NCI-H1092 (cell line): Measurements from ENCODE around the gene SRCAP.

ENCODE experiments used
- DNase-seq: peaks from one replicate; lab custom pipeline; 2025; lab: John Stamatoyannopoulos, UW

SRCAP gene

DNA sequence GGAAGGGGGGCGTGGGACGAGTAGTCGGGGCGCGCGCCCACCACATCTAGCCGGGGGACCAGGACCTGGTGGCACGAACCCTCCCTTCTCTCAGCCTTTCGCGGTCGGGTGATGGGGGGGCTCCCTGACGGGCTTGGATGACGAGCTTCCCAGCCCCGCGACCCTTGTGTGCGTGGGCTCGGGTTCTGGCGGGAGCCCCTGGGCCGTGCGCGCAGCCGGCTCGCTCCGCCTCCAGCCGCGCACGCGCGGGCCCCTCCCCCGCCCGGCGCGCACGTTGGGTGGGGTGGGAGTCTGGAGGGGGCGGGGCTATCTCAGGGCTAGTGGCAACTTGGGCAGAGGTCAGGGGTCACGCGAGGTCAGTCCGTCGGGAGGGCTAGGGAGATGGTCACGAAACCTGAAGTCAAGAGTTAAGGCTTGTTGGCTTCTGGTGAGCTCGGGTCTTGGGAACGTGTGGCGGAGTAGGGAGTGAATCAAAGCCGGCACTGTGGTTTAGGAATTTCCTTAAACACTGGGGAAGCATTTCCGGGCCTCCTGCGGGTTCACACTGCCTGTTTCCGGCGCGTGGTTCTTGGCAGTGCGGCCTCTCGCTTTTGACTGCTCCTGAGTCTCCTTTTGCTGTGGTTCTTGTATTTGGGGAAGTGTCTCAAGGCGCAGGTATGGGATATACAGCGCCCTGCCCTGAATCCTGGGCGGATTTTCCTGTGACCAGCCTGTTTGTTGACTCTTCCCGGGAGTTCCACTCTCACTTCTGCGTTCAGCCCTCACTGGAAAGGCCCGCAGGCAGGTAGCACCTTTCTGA lies at the start of gene SRCAP:
SRCAP (plus strand) TSS at position 356 of the 799 bp plus-strand sequence. CDS start 1,654 bp downstream, outside the sequence.
- DNase-seq = peak; percentile 67

DNA sequence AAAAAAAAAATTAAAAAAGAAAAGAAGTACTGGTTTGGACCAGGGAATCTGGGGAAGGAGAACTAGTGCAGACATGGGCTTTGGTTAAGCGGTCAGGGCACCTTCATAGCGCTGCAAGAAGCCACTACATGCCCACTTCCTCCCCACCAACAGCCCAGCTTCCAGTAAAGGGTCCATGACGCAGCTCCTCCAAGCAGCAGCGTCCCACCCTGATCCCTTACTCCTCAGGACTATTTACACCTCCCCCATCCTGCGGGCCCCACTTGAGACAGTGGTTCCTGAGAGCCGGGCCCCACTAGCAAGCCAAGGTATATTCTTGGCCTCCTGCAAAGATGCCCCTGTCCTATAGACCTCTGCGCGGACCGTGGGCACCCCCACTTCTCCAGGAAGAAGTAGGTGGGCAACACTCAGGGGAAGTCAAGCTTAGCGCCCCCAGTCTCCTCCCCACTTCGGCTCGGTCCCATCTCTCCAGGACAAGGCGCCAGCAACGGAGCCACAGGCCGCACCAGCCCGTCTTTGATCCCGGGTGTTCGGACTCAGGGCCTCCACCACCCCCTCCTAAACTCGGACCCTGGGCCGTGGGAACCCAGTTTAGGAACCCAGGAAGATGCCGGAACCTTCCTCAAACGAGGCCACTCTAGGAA lies 49.1 kb upstream of the SRCAP start:
- DNase-seq = no peak

DNA sequence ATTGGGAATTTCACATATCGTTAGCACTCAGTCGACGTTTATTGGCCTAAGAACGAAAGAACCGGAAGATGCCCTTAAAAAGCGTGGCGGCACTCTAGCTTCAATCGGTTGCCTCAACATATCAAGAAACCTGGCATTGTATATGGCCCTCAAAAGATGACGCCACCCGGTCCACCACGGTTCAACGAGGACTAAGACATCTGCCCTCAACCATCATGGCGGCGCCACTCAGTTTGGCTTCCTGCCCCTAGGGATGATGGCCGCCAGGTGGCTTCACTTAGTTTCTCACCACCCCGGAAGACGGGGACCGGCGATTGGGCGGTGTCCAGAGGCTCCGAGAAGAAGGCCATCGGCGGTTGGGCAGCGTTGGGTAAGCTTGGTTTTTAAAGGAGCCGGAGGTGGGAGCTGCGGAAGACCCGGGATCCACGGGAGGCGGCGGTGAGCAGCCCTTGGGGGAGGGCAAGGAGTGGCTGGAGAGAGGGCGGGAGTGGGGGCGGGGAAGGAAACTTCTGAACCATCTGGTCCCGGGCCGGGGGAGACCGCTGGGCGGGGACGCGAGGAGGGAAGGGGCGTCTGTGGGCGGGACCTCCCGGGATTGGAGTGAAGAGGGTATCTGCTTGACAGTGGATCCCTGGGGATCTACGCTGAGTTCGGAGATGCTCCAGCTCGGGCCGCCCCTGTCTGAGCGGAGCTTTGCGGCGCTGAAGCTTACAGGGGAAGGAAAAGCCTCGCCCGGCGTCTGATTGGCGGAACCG lies 48.4 kb upstream of the SRCAP start, which contains the start of gene PRR14:
PRR14 (plus strand) TSS at position 592 of the 755 bp plus-strand sequence. CDS start 686 bp downstream, outside the sequence.
- peak; percentile 99 for DNase-seq

- DNase-seq = peak; percentile 26
Measured at GRCh38 chr16:30651124-30652004, 47.6 kb upstream of the SRCAP start.

GRCh38 chr16:30652005-30652296 lies 47.0 kb upstream of the SRCAP start:
- no peak for DNase-seq

- DNase-seq = no peak
Measured at GRCh38 chr16:30652718-30653117, 46.3 kb upstream of the SRCAP start.

DNA sequence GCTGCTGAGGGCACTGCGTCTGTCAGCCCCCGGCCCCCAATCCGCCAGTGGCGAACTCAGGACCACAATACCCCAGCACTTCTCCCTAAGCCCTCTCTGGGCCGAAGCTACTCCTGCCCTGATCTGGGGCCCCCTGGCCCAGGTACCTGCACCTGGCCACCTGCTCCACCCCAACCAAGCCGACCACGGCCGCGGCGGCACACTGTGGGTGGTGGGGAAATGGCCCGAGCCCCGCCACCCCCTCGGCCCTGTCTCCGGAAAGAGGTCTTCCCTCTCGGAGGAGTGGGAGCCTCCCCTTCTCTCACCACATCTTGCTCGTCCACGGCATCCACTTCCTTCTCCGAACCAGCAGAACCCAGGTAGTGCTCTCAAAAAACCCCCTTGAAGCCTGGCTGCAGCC lies 44.1 kb upstream of the SRCAP start:
- DNase-seq = no peak

DNA sequence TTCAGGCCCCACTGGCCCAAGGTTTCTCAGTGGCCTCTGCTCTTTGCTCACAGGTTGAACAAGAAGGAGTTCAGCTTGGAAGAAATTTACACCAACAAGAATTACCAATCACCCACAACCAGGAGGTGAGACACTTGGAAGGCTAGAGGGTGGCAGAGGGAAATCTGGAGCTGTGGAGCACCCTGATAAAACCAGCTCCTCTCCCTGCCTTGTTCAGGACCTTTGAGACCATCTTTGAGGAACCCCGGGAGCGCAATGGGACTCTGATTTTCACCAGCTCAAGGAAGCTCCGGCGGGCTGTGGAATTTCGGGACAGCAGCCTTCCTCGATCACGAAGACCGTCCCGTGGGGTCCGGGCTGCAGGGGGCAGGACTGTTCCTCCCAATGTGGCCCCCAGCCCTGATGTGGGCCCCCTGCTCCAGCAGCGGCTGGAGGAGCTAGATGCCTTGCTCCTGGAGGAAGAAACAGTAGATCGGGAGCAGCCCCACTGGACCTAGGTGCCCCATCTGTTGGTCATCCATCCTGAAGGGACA lies 43.1 kb upstream of the SRCAP start:
- no peak for DNase-seq

- DNase-seq = no peak
Measured at GRCh38 chr16:30656388-30656787, 42.6 kb upstream of the SRCAP start.

DNA sequence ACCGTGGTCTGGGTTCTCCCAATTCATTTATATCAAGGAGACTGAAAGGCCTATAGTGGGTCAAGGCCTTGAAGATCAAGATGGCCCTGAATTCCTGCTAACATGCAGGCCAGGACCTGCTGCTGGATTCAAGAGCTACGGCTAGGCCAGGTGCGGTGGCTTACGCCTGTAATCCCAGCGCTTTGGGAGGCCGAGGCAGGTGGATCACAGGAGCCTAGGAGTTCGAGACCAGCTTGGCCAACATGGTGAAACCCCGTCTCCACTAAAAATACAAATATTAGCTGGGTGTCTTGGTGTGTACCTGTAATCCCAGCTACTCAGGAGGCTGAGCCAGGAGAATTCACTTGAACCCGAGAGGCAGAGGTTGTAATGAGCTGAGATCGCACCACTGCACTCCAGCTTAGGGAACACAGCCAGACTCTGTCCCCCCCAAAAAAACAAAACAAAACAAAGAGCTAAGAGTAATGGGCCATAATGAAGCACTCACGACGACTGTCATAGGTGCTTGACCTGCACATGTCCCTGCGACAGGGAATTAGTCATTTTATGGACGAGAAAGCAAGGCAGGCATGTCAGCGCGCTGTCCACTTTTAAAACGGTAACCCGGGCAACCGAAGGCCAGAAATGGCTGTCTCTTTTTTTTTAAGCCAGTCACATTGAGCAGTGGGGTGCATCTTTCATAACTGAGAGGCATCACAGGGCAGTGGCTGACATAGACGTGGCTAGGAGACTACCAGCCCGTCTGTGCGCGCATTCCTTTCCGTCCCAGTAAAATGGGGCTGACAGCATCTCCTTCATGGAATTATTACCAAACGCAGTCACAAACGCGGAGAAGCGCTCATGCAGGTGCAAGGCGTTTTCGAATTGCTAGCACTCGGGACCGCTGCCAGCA lies 41.8 kb upstream of the SRCAP start:
- peak; percentile 80 for DNase-seq

GRCh38 chr16:30657866-30658730 lies 40.9 kb upstream of the SRCAP start, which contains the start of gene FBRS:
Gene FBRS (plus strand): TSS chr16:30658431. CDS start chr16:30659519, 1,088 bp downstream.
- DNase-seq = peak; percentile 100

- DNase-seq = peak; percentile 96
Measured at GRCh38 chr16:30658731-30659506, 40.1 kb upstream of the SRCAP start.

DNA sequence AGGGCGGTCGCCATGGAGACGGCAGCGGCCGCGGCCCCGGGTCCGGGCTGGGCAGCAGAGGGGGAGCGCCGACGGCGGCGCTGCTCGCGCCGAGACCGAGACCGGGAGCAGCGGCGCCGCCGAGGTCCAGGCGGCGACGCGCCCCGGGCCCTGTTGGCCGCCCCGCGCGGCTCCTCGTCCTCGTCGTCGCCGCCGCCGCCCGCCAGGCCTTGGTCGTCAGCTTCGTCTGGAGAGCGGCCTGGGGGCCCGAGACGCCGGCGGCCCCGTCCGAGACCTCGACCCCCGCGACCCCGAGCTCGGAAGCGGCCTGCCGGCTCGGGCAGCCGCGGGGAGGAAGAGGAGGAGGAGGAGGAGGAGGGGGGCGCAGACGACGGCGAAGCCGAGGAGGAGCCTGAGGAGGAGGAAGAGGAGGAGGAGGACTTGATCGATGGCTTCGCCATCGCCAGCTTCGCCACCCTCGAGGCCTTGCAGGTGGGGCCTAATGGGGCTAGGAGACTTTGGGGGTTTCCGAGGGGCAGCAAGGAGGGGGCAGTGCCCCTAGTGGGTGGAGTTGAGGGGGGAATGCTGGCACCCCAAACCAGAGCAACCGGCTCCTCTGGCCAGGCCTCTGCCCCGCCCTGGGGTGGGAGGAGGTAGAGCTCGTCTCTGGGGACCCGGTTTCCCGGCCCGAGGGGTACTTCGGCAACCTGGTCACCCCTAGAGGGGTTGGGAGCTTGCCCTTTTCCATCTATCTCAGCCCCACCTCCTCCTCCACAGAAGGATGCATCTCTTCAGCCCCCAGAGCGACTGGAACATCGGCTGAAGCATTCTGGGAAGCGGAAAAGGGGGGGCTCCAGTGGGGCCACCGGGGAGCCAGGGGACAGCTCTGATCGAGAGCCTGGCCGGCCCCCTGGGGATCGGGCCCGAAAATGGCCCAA lies 39.2 kb upstream of the SRCAP start:
- no peak for DNase-seq

DNA sequence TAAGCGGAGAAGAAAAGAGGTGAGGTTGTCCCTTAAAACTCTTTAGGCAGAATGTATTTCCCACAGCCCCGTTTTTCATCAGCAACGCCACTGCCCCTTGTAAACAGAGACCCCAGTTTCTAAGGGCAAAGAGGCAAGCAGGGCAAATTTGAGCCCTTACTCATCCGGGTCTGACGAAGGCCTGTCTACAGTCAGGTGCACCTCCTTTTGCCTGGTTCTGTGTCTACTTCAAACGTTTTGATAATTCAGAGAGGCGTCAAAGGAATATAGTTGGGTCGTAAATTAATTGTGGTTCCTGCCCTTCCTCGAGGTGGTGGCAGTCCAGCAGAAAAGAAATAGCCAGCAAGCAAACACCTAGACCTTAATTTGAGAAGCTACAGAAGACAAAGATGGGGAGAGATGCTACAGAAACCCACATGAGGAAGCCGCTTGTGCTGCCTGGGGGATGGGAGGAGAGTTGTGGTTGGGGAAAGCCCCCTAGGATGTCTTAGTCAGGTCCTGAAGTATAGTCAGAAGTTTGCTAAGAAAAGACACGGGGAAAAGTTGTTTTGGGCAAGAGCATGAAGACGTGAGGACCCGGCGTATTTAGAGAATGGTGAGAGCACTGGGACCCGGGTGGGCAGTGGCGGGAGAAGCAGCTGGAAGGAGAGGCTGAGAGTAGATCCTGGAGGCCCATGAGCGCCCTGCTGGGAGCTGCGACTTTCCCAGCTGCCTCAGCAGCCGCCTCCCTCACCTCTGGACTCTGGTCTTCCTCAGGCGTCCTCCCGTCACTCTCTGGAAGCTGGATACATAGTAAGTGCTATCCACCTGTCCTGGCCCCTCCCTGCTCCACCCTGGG lies 38.3 kb upstream of the SRCAP start:
- no peak for DNase-seq

DNA sequence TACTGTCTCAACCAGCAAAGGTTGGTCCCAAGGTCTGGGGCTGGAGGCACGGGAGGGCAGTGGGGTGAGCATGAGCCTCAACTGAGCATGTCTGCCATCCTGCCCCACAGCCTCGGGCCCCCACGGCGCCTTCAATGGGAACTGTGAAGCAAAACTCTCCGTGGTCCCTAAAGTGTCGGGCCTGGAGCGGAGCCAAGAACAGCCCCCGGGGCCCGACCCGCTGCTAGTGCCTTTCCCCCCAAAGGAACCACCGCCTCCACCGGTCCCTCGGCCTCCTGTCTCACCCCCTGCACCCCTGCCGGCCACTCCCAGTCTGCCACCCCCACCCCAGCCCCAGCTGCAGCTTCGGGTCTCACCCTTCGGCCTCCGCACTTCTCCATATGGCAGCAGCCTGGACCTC lies 36.5 kb upstream of the SRCAP start:
- no peak for DNase-seq

DNA sequence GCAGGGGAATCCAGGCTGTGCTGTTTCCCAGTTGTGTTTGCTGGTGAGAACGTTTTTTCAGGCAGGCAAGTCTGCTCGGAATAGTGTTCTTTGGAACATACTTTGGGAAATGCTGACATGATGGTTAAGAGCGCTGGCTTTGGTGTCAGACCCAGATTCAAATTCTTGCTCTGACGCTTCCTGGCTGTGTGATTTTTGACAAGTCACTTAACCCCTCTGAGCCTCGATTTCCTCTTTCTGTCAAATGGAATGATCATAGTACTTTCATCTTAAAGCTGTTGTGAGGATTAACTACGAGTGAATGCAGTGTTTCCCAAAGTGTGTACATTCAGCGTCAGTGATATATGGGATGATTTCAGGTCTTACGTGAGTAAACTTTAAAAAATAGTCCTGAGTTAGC lies 35.9 kb upstream of the SRCAP start:
- DNase-seq = no peak

- DNase-seq = no peak
Measured at GRCh38 chr16:30663820-30664219, 35.2 kb upstream of the SRCAP start.
